GM12891 (cell line): ENCODE results near the gene SLC9B1.

Experiments
- PAX5 ChIP-seq: IDR thresholded peaks from 2 replicates; pipeline ENCODE4 v1.6.1; 2011; ENCODE audit warnings: low read length, moderate library complexity, mild to moderate bottlenecking; ENCODE audit not compliant: insufficient read depth, severe bottlenecking
- POLR2A ChIP-seq: IDR thresholded peaks from 2 replicates; pipeline ENCODE4 v1.6.1; 2011; ENCODE audit warnings: low read depth, low read length, control low read depth
- POLR2AphosphoS5 ChIP-seq: IDR thresholded peaks from 2 replicates; pipeline ENCODE4 v1.6.1; 2011; ENCODE audit warnings: low read depth, low read length, control low read depth
- POU2F2 ChIP-seq: IDR thresholded peaks from 2 replicates; pipeline ENCODE4 v1.6.1; 2011; ENCODE audit warnings: low read depth, mild to moderate bottlenecking, control low read depth, low read length, moderate library complexity
- SPI1 ChIP-seq: IDR thresholded peaks from 2 replicates; pipeline ENCODE4 v1.6.1; 2011; ENCODE audit warnings: low read depth, low read length, control low read depth
- TAF1 ChIP-seq: IDR thresholded peaks from 2 replicates; pipeline ENCODE4 v1.6.1; 2011; ENCODE audit warnings: low read depth, low read length, control low read depth

GRCh38 chr4:103026868-103027267 is 7.4 kb upstream of the SLC9B1 start:
- no peak for TF ChIP-seq POLR2A
- TF ChIP-seq POLR2AphosphoS5: no peak
- TF ChIP-seq POU2F2: no peak
- TF ChIP-seq TAF1: no peak
- TF ChIP-seq SPI1: no peak
- no peak for TF ChIP-seq PAX5
